Raji (cell line): Measurements from ENCODE around the gene SPEM2.

Source experiments
- POLR2A ChIP-seq: IDR thresholded peaks from 2 replicates; pipeline ENCODE4 v1.6.1; 2011; ENCODE audit warnings: low read depth, low read length, control low read depth; ENCODE audit not compliant: insufficient read depth

The SPEM2 gene

GRCh38 chr17:7466639-7467341 lies 41.4 kb downstream of the SPEM2 start:
- no peak for TF ChIP-seq POLR2A

DNA sequence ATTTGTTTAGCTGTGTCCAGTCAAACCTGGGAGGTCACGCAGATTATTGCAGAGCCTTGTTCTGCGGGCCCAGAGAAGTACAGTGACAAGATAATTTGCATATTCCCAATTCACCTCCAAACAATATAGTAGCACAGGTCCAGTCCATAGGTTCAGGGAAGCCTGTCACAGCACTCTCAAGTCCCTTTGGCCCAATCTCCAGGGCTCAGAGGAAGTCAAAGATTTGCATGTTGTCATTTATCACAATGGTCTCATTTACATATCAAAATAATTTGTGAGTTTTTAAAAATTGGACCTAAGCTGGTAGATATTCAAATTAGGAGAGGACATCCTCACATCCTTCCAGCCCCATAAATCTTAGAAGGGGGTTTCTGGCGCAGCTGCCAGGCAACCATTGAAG lies 42.1 kb downstream of the SPEM2 start:
- TF ChIP-seq POLR2A = no peak

- no peak for TF ChIP-seq POLR2A
Observed at GRCh38 chr17:7468290-7468689, 42.9 kb downstream of the SPEM2 start.

GRCh38 chr17:7468804-7469389 lies 43.5 kb downstream of the SPEM2 start:
- no peak for TF ChIP-seq POLR2A

GRCh38 chr17:7471729-7472128 lies 46.3 kb downstream of the SPEM2 start:
- TF ChIP-seq POLR2A = no peak

- no peak for TF ChIP-seq POLR2A
Observed at GRCh38 chr17:7475764-7476422, 50.5 kb downstream of the SPEM2 start.

GRCh38 chr17:7476494-7476893 lies 51.1 kb downstream of the SPEM2 start:
- no peak for TF ChIP-seq POLR2A

DNA sequence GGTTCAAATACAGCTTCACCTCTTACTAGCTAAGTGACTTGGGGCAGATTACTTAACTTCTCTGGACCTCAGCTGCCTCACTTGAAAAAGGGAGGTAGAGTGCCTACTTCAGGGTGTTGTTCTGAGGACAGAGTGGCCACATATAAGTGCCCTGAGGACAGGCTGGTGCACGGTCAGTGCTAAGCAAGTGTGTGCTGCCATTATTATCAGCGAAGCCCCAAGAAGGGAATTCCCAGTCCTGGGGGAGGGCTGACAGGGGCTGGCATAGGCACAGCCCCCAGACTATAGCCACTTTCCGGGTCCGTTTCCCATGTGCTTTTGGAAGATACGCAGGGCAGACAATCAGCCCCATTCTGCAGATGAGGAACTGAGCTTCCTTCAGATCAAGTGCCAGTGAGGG lies 51.5 kb downstream of the SPEM2 start:
- TF ChIP-seq POLR2A = no peak
